Measurements from ENCODE around the gene ARHGDIG.

The ARHGDIG gene

GRCh38 chr16:259814-260253, 20.6 kb upstream of the ARHGDIG start:
- peak; percentile 14 for DNase-seq
- no peak overlapping the region for H3K4me3 ChIP-seq (ENCODE audit: low read depth, low read length)
- no peak for TF ChIP-seq CTCF (IDR thresholded peaks at IDR 0.05; ENCODE audit: low read depth, low read length)
- H3K36me3 ChIP-seq: peaks cover 23% of the 10 kb centered on the region
- H3K9me3 ChIP-seq (ENCODE audit: severe bottlenecking): no peaks in the 10 kb centered on the region
- no peaks in the 10 kb centered on the region for H3K27me3 ChIP-seq (ENCODE audit: insufficient read depth, low read depth, severe bottlenecking)
- no peak overlapping the region for H3K27ac ChIP-seq

GRCh38 chr16:260326-260725, 20.1 kb upstream of the ARHGDIG start:
- Histone ChIP-seq H3K27ac (no peak overlapping the region), H3K4me3 (ENCODE audit: low read depth, low read length) (no peak overlapping the region), H3K36me3 (peaks cover 18% of the 10 kb centered on the region), H3K27me3 (ENCODE audit: insufficient read depth, low read depth, severe bottlenecking) (no peaks in the 10 kb centered on the region), H3K9me3 (ENCODE audit: severe bottlenecking) (no peaks in the 10 kb centered on the region)
- DNase-seq: no peak
- TF ChIP-seq CTCF (IDR thresholded peaks at IDR 0.05; ENCODE audit: low read depth, low read length): no peak

- Histone ChIP-seq H3K27ac (no peak overlapping the region), H3K9me3 (ENCODE audit: severe bottlenecking) (no peaks in the 10 kb centered on the region), H3K27me3 (ENCODE audit: insufficient read depth, low read depth, severe bottlenecking) (no peaks in the 10 kb centered on the region), H3K36me3 (peaks cover 10% of the 10 kb centered on the region), H3K4me3 (ENCODE audit: low read depth, low read length) (no peak overlapping the region)
- DNase-seq: peak; percentile 13
- TF ChIP-seq CTCF (IDR thresholded peaks at IDR 0.05; ENCODE audit: low read depth, low read length): no peak
These were observed 19.2 kb upstream of the ARHGDIG start for GRCh38 chr16:261031-261691.

GRCh38 chr16:262121-262745, 18.2 kb upstream of the ARHGDIG start:
- Histone ChIP-seq H3K27me3 (ENCODE audit: insufficient read depth, low read depth, severe bottlenecking) (no peaks in the 10 kb centered on the region), H3K9me3 (ENCODE audit: severe bottlenecking) (no peaks in the 10 kb centered on the region), H3K27ac (no peak overlapping the region), H3K36me3 (peaks cover 9% of the 10 kb centered on the region), H3K4me3 (ENCODE audit: low read depth, low read length) (no peak overlapping the region)
- no peak for TF ChIP-seq CTCF (IDR thresholded peaks at IDR 0.05; ENCODE audit: low read depth, low read length)
- peak; percentile 5 for DNase-seq

- no peak for TF ChIP-seq CTCF (IDR thresholded peaks at IDR 0.05; ENCODE audit: low read depth, low read length)
- H3K4me3 ChIP-seq (ENCODE audit: low read depth, low read length): no peak overlapping the region
- no peak overlapping the region for H3K27ac ChIP-seq
- no peak for DNase-seq
- no peaks in the 10 kb centered on the region for H3K9me3 ChIP-seq (ENCODE audit: severe bottlenecking)
- peaks cover 9% of the 10 kb centered on the region for H3K36me3 ChIP-seq
- no peaks in the 10 kb centered on the region for H3K27me3 ChIP-seq (ENCODE audit: insufficient read depth, low read depth, severe bottlenecking)
These were observed 17.1 kb upstream of the ARHGDIG start for GRCh38 chr16:263182-263774.

Measured in WERI-Rb-1 (cell line).